Measurements from ENCODE around the gene PHLPP1. TPM values are rescaled to one million over a fixed set of nuclear protein-coding genes. Genes with fewer than 3 reads are reported as not detected.
A peak's percentile ranks its signal among the peaks of the same experiment; 100 is the strongest.

Gene PHLPP1
- total and polyA plus RNA-seq, 2 of the 13 experiments (the other 11 are each of a cell fraction or from before 2014, with no cell fraction given): 9.8 to 18.5 TPM

DNA sequence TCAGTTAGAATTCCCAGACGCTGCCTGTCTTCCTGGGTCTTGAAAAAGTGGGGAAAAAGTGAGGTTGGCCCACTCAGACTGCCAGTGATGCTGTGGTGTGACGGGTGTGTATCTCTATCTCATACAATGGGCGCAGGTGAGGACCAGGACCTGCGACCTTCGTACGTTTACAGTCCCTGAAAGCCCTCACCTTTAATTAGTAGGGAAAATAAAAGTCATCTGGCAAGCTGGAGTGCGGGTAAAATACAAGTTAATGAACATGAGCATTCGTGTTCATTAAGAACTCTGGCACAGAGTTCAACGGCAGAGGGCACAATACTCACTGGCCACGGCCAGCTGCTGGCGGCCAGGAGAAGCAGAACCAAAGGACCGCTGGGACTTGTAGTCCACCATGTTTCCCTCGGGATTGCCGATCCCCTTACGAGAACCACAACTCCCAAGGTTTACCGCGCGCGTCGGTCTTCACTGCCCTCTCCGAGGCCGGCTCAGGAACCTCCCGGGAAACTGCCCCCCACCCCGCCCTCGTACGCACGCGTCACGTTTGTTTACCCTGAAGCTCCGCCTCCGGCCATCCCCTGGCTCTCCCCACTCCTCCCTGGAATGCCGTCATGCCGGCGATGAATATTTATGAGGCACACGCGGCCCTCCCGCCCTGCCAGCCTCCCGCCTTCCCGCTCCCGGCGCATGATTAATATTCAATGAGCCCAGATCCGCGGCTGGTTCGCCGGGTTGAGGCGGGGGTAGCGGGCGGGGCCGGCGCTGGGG is 488 bp upstream of the PHLPP1 start (continued):
- TF ChIP-seq SOX6 (IDR thresholded peaks at IDR 0.05) (no peak), SOX6 (CRISPR knock-in tag; IDR thresholded peaks at IDR 0.05) (peak; percentile 76), ZMAT3 (CRISPR knock-in tag; conservative IDR thresholded peaks at IDR 0.05) (peak; percentile 53; the same call in 1 of the 2 replicates), GABPB1 (CRISPR knock-in tag; IDR thresholded peaks at IDR 0.05) (peak; percentile 80), TRIM24 (CRISPR knock-in tag; IDR thresholded peaks at IDR 0.05) (no peak), CCAR2 (optimal IDR thresholded peaks at IDR 0.05; ENCODE audit: low read depth, low read length) (no peak), HOXD1 (CRISPR knock-in tag; IDR thresholded peaks at IDR 0.05) (no peak), AKAP8 (CRISPR knock-in tag; IDR thresholded peaks at IDR 0.05) (no peak), POLR2AphosphoS2 (IDR thresholded peaks at IDR 0.05; ENCODE audit: low read depth, low read length) (no peak), FOXK2 (IDR thresholded peaks at IDR 0.05) (peak; percentile 83), MAFG (CRISPR knock-in tag; IDR thresholded peaks at IDR 0.05) (no peak), ELF3 (CRISPR knock-in tag; IDR thresholded peaks at IDR 0.05) (peak; percentile 20; the same call in 1 of the 2 replicates), ZNF660 (CRISPR knock-in tag; IDR thresholded peaks at IDR 0.05; ENCODE audit: borderline replicate concordance, low read depth) (no peak)
- TF ChIP-seq, protein P1, sequence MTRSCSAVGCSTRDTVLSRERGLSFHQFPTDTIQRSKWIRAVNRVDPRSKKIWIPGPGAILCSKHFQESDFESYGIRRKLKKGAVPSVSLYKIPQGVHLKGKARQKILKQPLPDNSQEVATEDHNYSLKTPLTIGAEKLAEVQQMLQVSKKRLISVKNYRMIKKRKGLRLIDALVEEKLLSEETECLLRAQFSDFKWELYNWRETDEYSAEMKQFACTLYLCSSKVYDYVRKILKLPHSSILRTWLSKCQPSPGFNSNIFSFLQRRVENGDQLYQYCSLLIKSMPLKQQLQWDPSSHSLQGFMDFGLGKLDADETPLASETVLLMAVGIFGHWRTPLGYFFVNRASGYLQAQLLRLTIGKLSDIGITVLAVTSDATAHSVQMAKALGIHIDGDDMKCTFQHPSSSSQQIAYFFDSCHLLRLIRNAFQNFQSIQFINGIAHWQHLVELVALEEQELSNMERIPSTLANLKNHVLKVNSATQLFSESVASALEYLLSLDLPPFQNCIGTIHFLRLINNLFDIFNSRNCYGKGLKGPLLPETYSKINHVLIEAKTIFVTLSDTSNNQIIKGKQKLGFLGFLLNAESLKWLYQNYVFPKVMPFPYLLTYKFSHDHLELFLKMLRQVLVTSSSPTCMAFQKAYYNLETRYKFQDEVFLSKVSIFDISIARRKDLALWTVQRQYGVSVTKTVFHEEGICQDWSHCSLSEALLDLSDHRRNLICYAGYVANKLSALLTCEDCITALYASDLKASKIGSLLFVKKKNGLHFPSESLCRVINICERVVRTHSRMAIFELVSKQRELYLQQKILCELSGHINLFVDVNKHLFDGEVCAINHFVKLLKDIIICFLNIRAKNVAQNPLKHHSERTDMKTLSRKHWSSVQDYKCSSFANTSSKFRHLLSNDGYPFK (CRISPR knock-in tag; IDR thresholded peaks at IDR 0.05; ENCODE audit: borderline replicate concordance): peak; percentile 63; the same call in 1 of the 2 replicates
- TF ChIP-seq, protein P2, sequence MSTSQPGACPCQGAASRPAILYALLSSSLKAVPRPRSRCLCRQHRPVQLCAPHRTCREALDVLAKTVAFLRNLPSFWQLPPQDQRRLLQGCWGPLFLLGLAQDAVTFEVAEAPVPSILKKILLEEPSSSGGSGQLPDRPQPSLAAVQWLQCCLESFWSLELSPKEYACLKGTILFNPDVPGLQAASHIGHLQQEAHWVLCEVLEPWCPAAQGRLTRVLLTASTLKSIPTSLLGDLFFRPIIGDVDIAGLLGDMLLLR (CRISPR knock-in tag; IDR thresholded peaks at IDR 0.05): no peak
- TF ChIP-seq, protein P3, sequence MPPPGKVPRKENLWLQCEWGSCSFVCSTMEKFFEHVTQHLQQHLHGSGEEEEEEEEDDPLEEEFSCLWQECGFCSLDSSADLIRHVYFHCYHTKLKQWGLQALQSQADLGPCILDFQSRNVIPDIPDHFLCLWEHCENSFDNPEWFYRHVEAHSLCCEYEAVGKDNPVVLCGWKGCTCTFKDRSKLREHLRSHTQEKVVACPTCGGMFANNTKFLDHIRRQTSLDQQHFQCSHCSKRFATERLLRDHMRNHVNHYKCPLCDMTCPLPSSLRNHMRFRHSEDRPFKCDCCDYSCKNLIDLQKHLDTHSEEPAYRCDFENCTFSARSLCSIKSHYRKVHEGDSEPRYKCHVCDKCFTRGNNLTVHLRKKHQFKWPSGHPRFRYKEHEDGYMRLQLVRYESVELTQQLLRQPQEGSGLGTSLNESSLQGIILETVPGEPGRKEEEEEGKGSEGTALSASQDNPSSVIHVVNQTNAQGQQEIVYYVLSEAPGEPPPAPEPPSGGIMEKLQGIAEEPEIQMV (CRISPR knock-in tag; IDR thresholded peaks at IDR 0.05; ENCODE audit: low read depth): 0 out of 2 replicates have a peak, but pooled peaks have one; percentile 14
- TF ChIP-seq, protein P4, sequence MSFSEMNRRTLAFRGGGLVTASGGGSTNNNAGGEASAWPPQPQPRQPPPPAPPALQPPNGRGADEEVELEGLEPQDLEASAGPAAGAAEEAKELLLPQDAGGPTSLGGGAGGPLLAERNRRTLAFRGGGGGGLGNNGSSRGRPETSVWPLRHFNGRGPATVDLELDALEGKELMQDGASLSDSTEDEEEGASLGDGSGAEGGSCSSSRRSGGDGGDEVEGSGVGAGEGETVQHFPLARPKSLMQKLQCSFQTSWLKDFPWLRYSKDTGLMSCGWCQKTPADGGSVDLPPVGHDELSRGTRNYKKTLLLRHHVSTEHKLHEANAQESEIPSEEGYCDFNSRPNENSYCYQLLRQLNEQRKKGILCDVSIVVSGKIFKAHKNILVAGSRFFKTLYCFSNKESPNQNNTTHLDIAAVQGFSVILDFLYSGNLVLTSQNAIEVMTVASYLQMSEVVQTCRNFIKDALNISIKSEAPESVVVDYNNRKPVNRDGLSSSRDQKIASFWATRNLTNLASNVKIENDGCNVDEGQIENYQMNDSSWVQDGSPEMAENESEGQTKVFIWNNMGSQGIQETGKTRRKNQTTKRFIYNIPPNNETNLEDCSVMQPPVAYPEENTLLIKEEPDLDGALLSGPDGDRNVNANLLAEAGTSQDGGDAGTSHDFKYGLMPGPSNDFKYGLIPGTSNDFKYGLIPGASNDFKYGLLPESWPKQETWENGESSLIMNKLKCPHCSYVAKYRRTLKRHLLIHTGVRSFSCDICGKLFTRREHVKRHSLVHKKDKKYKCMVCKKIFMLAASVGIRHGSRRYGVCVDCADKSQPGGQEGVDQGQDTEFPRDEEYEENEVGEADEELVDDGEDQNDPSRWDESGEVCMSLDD (CRISPR knock-in tag; IDR thresholded peaks at IDR 0.05; ENCODE audit: borderline replicate concordance): no peak
- TF ChIP-seq, protein P5, sequence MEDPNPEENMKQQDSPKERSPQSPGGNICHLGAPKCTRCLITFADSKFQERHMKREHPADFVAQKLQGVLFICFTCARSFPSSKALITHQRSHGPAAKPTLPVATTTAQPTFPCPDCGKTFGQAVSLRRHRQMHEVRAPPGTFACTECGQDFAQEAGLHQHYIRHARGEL (CRISPR knock-in tag; IDR thresholded peaks at IDR 0.05): no peak
